GM20000 (cell line): ENCODE measurements around the gene PCNX4.
"Not testable (repeated sequence)": the region's sequence is repeated elsewhere in the genome, so short reads cannot be mapped to it uniquely, and the experiment has no call there.

Experiments
- DNase-seq: peaks from one replicate; pipeline ENCODE4 v3.0.0; 2012; ENCODE audit warnings: low spot score
- TF ChIP-seq, protein P1 (sequence below): IDR thresholded peaks from 2 replicates; pipeline ENCODE4 v1.5.1; 2012; ENCODE audit warnings: mild to moderate bottlenecking, control low read depth; ENCODE audit errors: extremely low read depth, missing control alignments

The PCNX4 gene

DNA sequence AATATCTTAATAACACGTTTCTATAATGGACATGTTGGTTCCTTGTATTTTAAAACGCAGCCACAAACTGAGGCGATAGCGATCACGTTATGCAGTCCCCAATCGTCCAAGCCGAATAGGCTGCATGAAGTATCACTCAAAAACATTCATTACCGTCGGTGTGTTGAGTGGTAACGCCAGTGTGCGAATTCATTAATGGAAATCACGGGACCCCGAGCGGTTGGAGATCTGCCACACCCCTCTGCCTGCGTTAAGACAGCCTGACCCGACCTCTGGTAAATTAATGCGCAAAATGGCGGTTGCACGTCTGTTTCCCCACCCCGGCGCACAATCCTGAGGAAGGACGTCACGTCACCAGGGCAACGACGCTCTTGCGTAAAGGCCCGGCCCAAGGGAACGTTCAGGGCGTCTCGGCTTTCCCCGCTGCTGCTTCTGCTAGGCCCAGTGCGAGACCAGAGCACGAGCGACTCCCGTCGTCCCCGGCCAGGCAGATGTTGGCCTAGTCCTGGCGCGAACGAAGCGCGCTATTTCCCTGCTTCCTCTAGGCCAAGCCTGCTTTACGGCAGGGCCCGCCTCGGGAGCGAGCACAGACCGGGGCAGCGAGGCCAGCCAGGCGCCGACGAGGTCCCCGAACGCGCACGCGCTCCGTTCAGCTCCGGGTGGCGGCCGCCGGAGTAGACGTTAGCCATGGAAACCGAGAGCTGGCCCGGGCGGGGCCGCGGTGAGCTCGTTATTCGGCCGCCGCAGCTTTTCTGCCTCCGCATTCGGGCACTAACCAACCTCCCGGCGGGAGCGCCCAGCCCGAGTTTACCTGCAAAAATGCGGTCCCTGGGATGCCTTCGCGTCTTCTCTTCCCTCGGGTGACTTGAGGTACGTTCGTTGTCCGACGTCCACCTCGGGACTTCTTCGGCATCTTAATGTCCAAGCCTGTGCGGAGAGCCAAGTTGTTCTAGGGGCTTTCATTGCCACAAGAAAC, at the start of gene PCNX4:
Gene PCNX4, plus strand, starts transcription at position 374 of the 976 bp plus-strand sequence. CDS start 15,716 bp downstream, outside the sequence.
- TF ChIP-seq, protein P1, sequence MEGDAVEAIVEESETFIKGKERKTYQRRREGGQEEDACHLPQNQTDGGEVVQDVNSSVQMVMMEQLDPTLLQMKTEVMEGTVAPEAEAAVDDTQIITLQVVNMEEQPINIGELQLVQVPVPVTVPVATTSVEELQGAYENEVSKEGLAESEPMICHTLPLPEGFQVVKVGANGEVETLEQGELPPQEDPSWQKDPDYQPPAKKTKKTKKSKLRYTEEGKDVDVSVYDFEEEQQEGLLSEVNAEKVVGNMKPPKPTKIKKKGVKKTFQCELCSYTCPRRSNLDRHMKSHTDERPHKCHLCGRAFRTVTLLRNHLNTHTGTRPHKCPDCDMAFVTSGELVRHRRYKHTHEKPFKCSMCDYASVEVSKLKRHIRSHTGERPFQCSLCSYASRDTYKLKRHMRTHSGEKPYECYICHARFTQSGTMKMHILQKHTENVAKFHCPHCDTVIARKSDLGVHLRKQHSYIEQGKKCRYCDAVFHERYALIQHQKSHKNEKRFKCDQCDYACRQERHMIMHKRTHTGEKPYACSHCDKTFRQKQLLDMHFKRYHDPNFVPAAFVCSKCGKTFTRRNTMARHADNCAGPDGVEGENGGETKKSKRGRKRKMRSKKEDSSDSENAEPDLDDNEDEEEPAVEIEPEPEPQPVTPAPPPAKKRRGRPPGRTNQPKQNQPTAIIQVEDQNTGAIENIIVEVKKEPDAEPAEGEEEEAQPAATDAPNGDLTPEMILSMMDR = no peak
- peak; percentile 91 for DNase-seq

DNA sequence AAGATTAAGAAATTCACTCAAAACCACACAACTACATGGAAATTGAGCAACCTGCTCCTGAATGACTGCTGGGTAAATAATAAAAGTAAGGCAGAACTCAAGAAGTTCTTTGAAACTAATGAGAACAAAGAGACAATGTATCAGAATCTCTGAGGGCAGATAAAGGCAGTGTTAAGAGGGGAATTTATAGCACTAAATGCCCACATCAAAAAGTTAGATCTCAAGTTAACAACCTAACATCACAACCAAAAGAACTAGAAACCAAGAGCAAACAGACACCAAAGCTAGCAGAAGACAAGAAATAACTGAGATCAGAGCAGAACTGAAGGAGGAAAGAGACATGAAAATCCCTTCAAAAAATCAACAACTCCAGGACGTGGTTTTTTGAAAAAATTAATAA, 43.7 kb upstream of the PCNX4 start:
- DNase-seq = not testable (repeated sequence)

DNA sequence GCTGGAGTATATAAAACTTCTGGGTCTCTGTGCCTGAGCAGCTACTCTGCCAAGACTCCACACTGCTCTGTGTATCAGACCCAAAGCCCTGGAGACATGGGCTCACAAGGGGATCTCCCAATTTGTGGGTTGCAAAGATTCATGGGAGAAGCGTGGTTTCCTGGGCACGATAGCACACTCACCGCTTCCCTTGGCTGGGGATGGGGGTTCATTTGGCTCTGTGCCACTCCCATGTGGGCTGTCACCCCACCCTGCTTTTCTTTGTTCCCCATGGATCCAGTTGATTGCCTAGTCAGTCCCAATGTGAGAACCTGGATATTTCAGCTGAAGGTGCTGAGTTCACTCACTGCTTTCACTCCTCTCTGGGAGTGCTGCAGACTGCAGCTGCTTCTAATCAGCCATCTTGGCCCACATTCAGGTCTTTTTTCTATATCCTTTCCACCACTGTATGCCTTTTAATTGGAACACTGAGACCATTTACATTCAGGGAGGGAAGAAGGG, 40.0 kb upstream of the PCNX4 start:
- no peak for DNase-seq
- TF ChIP-seq, protein P1 = no peak

DNA sequence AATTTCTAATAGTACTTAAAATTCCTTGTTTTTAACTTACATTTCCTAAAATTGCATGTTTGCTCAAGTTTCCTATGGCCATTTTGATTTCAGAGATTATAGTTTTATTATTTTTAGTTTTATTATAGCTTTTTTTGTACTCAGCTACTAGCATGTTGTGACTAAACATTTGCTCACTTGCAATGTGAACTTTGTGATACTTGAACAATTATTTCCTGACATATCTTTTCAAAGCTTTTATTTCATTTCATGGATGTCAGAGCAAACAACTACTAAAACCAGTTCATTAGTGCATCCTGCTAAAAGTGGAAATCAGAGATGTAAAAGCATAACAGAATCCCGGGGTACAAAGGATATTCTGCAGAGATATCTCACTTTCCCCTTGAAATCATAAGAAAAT, 33.6 kb upstream of the PCNX4 start:
- DNase-seq = no peak
- TF ChIP-seq, protein P1 = no peak

DNA sequence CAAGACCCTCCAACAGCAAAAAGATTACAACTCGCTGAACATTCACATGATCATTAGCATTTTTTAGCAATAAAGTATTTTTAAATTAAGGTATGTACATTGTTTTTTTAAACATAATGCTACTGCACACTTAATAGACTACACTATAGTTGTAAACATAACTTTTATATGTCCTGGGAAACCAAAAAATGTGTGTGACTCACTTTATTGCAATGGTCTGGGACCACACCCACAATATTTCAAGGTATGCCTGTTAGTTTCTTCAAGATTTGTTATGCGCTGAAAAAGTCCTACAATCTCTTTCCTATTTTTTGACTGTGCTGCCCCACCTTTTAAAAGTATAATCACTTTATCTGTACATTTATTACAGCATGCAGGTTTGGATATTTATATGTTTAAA, 30.4 kb upstream of the PCNX4 start:
- no peak for DNase-seq
- TF ChIP-seq, protein P1 = no peak

DNA sequence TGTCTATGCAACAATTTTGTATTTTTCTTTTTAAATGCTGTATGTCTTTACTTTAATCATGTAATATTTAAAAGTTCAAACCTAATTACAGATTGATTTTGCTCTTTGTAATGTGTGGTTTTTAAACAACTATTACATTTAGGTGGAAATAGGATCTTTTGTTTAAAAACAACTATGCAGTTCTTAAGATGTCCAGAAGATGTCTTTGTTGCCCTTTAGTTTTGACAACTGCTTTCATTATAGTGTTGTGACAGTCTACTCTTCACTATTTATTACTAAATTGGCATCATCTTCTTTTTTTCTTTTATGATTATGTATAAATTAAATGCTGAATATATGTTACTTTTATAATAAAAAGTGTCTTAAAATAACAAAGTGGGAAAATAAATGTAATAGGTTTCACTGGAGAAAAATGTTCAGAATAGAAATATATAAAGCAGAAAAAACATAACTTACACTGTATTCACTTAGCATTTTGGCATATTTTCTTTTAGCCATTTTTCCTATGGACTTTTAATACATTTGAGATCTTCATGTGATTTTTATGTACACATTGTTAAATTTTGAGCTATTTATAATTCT, 27.1 kb upstream of the PCNX4 start:
- DNase-seq = peak; percentile 31
- TF ChIP-seq, protein P1 = peak; percentile 49

DNA sequence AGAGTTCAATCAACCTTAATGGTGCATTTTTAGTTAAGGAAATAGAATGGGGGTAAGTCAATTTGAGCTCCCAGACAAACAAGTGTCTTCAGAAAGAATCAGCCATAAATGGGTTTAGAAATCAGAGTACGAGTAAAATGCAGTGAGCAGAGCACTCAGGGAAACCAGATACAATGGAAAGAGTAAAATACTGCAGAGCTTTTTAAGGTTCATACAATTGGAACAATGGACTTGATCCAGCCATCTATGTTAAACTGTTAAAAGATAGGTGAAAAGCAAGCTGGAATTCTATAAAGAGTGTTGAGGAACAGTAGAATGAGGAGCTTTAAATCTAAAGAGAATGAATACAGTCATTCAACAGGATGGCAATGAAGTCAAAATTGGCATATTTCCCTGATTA, 23.8 kb upstream of the PCNX4 start:
- no peak for DNase-seq
- TF ChIP-seq, protein P1 = no peak
